ENCODE measurements around the gene DHPS.
A peak's percentile ranks its signal among the peaks of the same experiment; 100 is the strongest.

Gene DHPS

DNA sequence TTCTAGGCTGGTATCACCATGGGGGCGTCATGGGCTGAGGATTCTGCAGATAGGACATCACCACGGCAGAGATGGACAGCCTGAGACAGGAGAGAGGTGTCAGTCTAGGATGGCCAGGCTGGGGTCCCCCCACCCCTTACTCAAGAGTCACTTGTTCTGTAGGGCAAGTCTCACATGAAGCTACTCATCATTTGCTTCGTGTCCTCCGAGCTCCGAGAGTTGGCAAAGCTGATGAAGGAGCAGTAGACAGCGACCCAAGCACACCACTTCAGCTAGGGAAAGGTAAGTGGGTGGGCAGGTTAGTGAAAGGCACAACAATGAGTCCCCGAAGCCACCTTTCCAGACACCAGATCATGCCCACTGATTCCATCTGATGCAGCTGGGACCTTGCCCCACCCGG lies 13.3 kb downstream of the DHPS start:
- Histone ChIP-seq H3K27me3 (ENCODE audit: control insufficient read depth, insufficient read depth, low read length) (no peaks in the 10 kb centered on the region), H3K9me3 (ENCODE audit: control insufficient read depth, low read length) (no peaks in the 10 kb centered on the region), H3K4me1 (ENCODE audit: control insufficient read depth, insufficient read depth, low read length) (peaks cover 40% of the 10 kb centered on the region), H3K4me3 (ENCODE audit: low read length) (peak overlapping the region; percentile 94), H3K9ac (ENCODE audit: low read length) (peak overlapping the region; percentile 87), H3K36me3 (ENCODE audit: control insufficient read depth, insufficient read depth, low read length) (no peaks in the 10 kb centered on the region)

DNA sequence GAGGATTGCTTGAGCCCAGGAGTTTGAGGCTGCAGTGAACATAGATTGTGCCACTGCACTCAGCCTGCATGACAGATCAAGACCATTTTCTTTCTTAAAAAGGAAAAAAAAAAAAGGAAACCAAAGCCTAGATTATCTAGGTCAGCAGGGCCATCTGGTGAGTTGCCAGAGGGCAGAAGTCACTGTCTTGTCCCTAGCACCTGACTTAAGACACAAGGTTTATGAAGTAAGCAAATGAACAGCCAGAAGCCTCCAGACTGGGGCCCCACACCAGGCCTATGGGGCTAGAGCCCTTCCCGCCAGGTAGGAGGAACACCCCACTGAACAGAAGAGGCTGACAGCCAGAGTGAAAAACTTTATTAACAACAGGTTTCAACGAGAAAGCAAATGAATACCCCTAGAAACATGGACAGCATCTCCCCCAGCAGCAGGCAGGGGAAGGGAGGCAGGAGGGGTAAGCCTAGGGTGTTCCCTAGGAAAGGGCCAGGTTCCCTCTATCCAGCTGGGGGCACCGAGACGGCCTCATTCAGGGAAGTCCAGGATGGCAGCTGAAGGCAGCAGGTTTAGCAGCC lies 13.9 kb downstream of the DHPS start:
- Histone ChIP-seq H3K36me3 (ENCODE audit: control insufficient read depth, insufficient read depth, low read length) (no peaks in the 10 kb centered on the region), H3K9me3 (ENCODE audit: control insufficient read depth, low read length) (no peaks in the 10 kb centered on the region), H3K9ac (ENCODE audit: low read length) (peak overlapping the region; percentile 87), H3K27me3 (ENCODE audit: control insufficient read depth, insufficient read depth, low read length) (no peaks in the 10 kb centered on the region), H3K4me3 (ENCODE audit: low read length) (no peak overlapping the region), H3K4me1 (ENCODE audit: control insufficient read depth, insufficient read depth, low read length) (peaks cover 40% of the 10 kb centered on the region)

DNA sequence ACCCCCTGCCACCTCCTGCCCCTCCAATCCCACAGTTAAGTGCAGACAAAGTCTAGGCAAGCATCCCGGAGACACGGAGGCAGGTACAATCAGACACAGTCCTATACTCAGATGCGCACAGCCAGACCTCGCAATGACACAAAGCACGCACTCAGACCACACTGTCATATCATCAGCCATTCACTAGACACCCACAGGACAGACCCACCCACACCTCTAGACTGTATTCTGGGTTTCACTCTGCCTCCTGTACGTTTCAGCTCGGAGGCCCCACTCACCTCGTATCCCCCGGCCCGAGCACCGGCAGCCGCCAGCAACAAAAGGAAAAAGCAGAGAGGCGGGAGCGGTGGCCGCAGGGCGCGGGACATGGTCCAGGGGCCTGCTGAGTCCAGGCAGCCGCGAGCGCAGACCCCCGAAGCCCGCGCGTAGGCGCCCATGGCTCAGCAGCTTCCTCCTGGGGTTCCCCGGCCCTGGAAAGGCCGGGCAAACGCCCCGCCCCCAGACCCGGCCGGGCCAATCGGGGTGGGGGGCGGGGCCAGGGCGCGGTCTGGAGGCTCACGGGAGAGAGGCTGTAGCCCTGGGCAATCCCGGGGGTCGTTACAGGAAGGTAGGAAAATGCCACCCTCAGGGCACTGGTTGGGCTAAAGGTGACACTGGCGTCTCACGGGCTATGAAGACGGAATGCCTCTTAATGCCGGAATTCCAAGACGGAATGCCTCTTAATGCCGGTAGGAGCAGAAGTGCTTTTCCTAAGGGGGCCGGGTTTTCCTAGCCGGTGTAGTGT lies 15.2 kb downstream of the DHPS start, which contains the start of the genes MAN2B1 and WDR83:
Gene MAN2B1, minus strand, starts transcription at position 478 of the 784 bp plus-strand sequence. Its CDS starts 41 bp downstream, at position 437.
Gene WDR83, plus strand, starts transcription at position 543 of the 784 bp plus-strand sequence. CDS start 2,984 bp downstream, outside the sequence.
- Histone ChIP-seq H3K9ac (ENCODE audit: low read length) (peak within 1 kb of the TSS; percentile 77), H3K9me3 (ENCODE audit: control insufficient read depth, low read length) (no peaks in the 10 kb centered on the region), H3K36me3 (ENCODE audit: control insufficient read depth, insufficient read depth, low read length) (no peaks in the 10 kb centered on the region), H3K4me3 (ENCODE audit: low read length) (peak within 1 kb of the TSS; percentile 77), H3K27me3 (ENCODE audit: control insufficient read depth, insufficient read depth, low read length) (no peaks in the 10 kb centered on the region), H3K4me1 (ENCODE audit: control insufficient read depth, insufficient read depth, low read length) (peaks cover 40% of the 10 kb centered on the region)

DNA sequence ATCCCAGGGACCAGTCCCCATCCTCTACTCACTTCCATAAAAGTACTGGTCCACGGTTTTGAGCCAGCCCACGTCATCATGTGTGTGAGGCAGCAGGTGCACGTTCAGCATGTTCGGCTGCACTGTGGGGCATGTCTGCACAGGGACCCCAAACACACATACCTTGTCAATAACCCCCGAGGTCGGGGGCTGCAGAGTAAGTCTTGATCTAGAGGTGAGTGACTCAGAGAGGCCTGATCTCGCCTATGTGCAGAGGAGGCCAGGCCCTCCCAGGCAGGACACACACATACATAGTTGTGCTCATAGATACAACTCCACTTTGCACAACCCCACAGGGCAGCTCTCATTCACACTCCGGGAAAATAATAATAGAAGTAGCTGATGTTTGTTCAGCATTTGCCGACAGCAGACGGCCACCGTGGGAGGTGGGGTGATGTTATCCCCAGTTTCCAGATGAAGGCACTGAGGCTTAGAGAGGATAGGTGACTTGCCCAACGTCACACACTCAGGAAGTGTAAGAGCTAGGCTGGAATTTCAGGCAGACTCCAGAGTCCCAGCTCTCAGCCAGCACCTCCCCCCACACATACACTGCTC lies 15.9 kb downstream of the DHPS start:
- Histone ChIP-seq H3K9me3 (ENCODE audit: control insufficient read depth, low read length) (no peaks in the 10 kb centered on the region), H3K4me1 (ENCODE audit: control insufficient read depth, insufficient read depth, low read length) (peaks cover 40% of the 10 kb centered on the region), H3K36me3 (ENCODE audit: control insufficient read depth, insufficient read depth, low read length) (no peaks in the 10 kb centered on the region), H3K9ac (ENCODE audit: low read length) (peak overlapping the region; percentile 77), H3K27me3 (ENCODE audit: control insufficient read depth, insufficient read depth, low read length) (no peaks in the 10 kb centered on the region), H3K4me3 (ENCODE audit: low read length) (peak overlapping the region; percentile 77)

DNA sequence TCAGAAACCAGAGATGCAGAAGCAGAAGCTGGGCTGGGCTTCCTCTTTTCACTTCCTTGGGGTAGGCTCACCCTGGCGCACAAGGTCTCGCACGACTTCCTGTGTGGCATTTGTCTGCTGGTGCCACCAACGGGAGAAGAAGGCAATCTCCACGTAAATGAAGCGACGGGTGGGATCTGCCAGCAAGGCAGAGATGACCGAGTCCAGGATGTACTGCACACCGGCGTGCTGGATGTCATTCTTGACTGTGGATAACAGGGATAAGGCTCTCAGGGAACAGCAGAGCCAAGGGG lies 16.5 kb downstream of the DHPS start:
- no peaks in the 10 kb centered on the region for H3K27me3 ChIP-seq (ENCODE audit: control insufficient read depth, insufficient read depth, low read length)
- no peak overlapping the region for H3K4me3 ChIP-seq (ENCODE audit: low read length)
- H3K9ac ChIP-seq (ENCODE audit: low read length), result no peak overlapping the region
- no peaks in the 10 kb centered on the region for H3K9me3 ChIP-seq (ENCODE audit: control insufficient read depth, low read length)
- peaks cover 34% of the 10 kb centered on the region for H3K4me1 ChIP-seq (ENCODE audit: control insufficient read depth, insufficient read depth, low read length)
- H3K36me3 ChIP-seq (ENCODE audit: control insufficient read depth, insufficient read depth, low read length), result no peaks in the 10 kb centered on the region

DNA sequence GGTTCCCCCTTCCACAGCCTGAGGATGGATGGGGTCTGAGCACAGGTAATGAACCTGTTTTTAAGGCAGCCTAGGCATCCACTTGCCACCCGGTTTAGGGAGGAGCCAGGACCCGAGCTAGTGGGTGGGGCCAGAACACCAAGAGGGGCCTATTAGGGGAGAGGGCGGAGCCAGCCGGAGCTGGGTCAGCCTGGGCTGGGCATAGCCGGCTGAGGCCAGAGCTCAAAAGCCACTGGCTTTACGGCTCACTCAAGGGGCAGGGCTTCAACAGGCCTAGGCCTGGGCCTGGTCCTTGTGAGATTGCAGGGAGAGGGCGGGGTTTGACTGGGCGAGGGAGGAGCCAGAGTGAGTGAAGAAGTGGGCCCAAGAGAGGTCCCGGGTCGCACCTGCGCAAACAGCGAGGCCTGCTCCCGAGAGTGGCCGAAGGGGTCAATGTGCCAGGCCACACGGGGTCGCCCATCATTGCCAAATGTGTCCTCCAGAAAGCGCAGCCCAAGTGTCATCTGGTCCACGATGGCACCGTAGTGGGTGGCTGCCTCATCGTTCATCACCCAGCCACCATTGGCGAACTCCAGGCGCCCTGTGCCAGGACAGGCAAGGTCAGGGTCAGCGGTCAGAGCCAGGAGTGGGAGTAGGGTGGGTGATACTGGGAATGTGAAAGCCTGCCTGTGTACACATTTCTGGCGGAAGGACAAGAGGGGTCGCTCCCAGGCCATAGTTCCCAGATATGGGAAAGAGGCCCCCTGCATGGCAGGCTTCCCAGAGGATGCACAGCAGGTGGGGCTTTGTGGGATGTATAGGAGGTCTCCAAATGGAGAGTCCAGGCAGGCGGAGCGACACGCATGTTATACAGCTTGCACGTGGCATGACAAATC lies 17.0 kb downstream of the DHPS start:
- H3K27me3 ChIP-seq (ENCODE audit: control insufficient read depth, insufficient read depth, low read length), result no peaks in the 10 kb centered on the region
- H3K36me3 ChIP-seq (ENCODE audit: control insufficient read depth, insufficient read depth, low read length), result no peaks in the 10 kb centered on the region
- peaks cover 29% of the 10 kb centered on the region for H3K4me1 ChIP-seq (ENCODE audit: control insufficient read depth, insufficient read depth, low read length)
- no peaks in the 10 kb centered on the region for H3K9me3 ChIP-seq (ENCODE audit: control insufficient read depth, low read length)
- H3K4me3 ChIP-seq (ENCODE audit: low read length), result no peak overlapping the region
- no peak overlapping the region for H3K9ac ChIP-seq (ENCODE audit: low read length)

DNA sequence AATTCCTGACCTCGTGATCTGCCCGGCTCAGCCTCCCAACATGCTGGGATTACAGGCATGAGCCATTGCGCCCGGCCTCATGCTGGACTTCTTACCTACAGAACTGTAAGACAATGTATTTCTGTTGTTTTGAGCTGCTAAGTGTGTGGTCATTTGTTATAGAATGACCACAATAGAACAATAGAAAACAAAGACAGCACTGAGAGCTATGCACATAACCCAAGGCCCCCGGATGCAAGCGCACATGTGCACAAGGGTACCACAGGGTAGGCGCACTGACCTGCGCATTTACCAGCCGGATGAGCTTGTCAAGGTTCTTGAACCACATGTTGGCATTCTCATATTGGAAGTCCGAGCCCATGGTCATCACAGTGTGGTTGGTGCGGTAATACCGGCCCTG lies 20.7 kb downstream of the DHPS start:
- Histone ChIP-seq H3K9me3 (ENCODE audit: control insufficient read depth, low read length) (no peaks in the 10 kb centered on the region), H3K4me1 (ENCODE audit: control insufficient read depth, insufficient read depth, low read length) (peaks cover 9% of the 10 kb centered on the region), H3K36me3 (ENCODE audit: control insufficient read depth, insufficient read depth, low read length) (no peaks in the 10 kb centered on the region), H3K9ac (ENCODE audit: low read length) (no peak overlapping the region), H3K4me3 (ENCODE audit: low read length) (no peak overlapping the region), H3K27me3 (ENCODE audit: control insufficient read depth, insufficient read depth, low read length) (no peaks in the 10 kb centered on the region)

DNA sequence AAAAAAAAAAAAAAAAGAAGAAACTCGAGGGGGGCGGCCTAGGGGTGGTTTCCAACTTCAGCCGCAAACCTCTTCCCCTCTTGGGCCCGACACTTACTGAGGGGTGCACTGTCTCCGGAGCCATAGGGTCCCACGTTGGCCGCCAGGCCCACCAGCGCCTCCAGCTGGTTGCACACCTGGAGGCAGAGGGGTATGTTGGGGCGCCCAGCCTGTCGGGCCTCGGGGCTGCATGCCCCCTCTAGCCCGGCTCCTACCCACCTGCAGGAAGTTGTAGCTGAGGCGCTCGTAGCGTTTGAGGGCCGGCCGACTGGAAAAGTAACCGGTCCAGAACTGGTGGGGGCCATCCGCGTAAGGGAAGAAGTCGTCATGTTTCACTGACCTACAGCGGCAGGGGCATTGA lies 23.7 kb downstream of the DHPS start:
- Histone ChIP-seq H3K27me3 (ENCODE audit: control insufficient read depth, insufficient read depth, low read length) (no peaks in the 10 kb centered on the region), H3K4me3 (ENCODE audit: low read length) (no peak overlapping the region), H3K36me3 (ENCODE audit: control insufficient read depth, insufficient read depth, low read length) (no peaks in the 10 kb centered on the region), H3K4me1 (ENCODE audit: control insufficient read depth, insufficient read depth, low read length) (no peaks in the 10 kb centered on the region), H3K9ac (ENCODE audit: low read length) (no peak overlapping the region), H3K9me3 (ENCODE audit: control insufficient read depth, low read length) (no peaks in the 10 kb centered on the region)

DNA sequence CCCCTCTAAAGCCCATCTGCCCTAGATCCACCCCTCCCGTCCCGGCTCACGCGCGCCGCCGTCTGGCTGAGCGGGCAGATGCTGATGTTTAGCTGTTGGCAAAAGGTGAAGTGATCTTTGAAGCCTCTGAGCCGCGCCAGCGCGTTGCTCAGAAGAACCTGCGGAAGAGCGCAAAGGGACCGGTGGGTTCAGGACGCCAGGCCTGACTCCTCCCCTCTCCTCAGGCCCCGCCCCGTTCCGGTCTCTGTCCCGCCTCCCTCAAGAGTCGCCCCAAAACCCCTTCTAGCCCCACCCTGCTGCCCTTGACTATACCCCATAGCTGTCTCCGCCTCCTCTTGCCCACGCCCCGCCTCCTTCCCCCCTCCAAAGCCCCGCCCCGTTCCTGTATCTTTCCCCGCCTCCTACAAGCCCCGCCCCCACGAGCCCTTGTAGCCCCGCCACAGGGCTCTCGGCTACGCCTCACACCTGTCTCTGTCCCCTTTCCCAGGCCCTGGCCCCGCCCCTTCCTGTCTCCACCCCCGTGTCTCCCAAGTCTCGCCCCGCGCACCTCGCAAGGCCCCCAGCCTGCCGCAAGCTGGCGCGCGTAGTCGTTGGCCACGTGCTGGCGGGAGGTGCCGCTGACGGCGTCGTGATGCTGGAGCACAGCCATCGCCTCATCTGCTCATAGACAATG lies 24.6 kb downstream of the DHPS start:
- Histone ChIP-seq H3K27me3 (ENCODE audit: control insufficient read depth, insufficient read depth, low read length) (no peaks in the 10 kb centered on the region), H3K9ac (ENCODE audit: low read length) (no peak overlapping the region), H3K36me3 (ENCODE audit: control insufficient read depth, insufficient read depth, low read length) (no peaks in the 10 kb centered on the region), H3K9me3 (ENCODE audit: control insufficient read depth, low read length) (no peaks in the 10 kb centered on the region), H3K4me1 (ENCODE audit: control insufficient read depth, insufficient read depth, low read length) (no peaks in the 10 kb centered on the region), H3K4me3 (ENCODE audit: low read length) (no peak overlapping the region)

DNA sequence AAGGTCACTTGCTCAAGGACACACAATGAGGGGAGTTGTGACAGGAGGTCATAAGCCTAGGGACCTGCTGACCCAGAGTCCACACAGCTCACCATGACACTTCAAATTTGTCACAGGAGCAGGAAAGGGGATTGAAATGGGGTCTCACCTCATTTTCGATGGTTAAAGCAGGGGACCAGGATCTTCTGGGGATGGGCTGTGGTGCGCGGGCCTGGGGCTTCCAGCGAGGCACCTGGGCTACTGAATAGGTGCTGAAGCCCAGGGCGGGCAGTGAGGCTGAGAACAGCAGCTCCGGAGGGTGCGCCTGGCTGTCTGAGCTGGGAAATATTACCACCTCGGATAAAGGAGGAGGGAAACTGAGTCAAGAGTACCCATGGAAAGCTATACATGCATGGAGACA lies 26.1 kb downstream of the DHPS start:
- no peaks in the 10 kb centered on the region for H3K27me3 ChIP-seq (ENCODE audit: control insufficient read depth, insufficient read depth, low read length)
- H3K9me3 ChIP-seq (ENCODE audit: control insufficient read depth, low read length), result no peaks in the 10 kb centered on the region
- H3K4me3 ChIP-seq (ENCODE audit: low read length), result no peak overlapping the region
- H3K4me1 ChIP-seq (ENCODE audit: control insufficient read depth, insufficient read depth, low read length), result no peaks in the 10 kb centered on the region
- no peak overlapping the region for H3K9ac ChIP-seq (ENCODE audit: low read length)
- no peaks in the 10 kb centered on the region for H3K36me3 ChIP-seq (ENCODE audit: control insufficient read depth, insufficient read depth, low read length)

DNA sequence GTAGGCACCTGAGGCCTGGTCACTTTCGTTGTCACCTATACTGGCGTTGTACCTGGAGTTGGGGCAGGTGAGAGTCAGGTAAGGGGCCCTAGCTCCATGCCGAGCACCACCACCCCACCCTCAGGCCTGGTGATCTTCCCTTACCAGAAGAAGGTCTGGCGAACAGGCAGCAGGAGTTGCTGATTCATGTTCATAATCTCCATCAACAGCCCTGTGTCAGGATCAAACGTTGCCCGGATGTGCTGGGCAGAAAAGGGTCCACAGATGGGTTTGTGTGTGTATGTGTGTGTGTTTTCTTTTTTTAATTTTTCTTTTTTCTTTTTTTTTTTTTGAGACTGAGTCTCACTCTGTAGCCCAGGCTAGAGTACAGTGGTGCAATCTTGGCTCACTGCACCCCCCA lies 29.5 kb downstream of the DHPS start:
- Histone ChIP-seq H3K9me3 (ENCODE audit: control insufficient read depth, low read length) (no peaks in the 10 kb centered on the region), H3K9ac (ENCODE audit: low read length) (no peak overlapping the region), H3K4me1 (ENCODE audit: control insufficient read depth, insufficient read depth, low read length) (peaks cover 9% of the 10 kb centered on the region), H3K4me3 (ENCODE audit: low read length) (no peak overlapping the region), H3K36me3 (ENCODE audit: control insufficient read depth, insufficient read depth, low read length) (no peaks in the 10 kb centered on the region), H3K27me3 (ENCODE audit: control insufficient read depth, insufficient read depth, low read length) (no peaks in the 10 kb centered on the region)
